ENCODE measurements around the gene CXCR6. TPM values are rescaled to one million over a fixed set of nuclear protein-coding genes. Genes with fewer than 3 reads are reported as not detected.

Gene CXCR6
- polyA plus RNA-seq, 1 donor from 2014 or later = not detected

DNA sequence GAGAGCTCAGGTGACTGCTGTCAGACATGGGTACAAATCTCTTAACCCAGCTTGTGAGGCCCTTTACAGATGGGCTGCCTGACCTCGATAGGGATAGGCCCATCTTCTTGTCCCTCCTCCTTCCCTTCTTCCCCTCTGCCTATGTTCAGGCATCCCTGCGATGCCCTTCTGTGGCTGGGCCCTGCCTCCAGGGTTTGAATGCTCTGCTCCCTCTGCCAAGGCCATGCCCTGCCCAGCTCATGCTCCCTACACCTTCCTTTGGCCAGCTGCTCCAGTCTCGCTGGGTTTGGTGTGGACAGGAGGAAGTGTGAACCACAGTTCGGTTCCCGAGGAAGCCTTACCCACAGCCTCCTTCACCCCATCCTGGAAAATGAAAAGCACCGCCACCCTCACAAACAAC lies 48.1 kb downstream of the CXCR6 start:
- Histone ChIP-seq H3K4me2 (ENCODE audit: low read length) (no peak overlapping the region), H3F3A (ENCODE audit: insufficient read depth, low read length, poor library complexity, severe bottlenecking) (no peaks in the 10 kb centered on the region), H3K9me3 (ENCODE audit: low read length) (no peaks in the 10 kb centered on the region), H3K36me3 (ENCODE audit: insufficient read depth, low read length) (no peaks in the 10 kb centered on the region), H3K27ac (ENCODE audit: low read length) (no peak overlapping the region), H3K9ac (ENCODE audit: low read length) (no peak overlapping the region), H3K27me3 (ENCODE audit: insufficient read depth, low read depth, low read length) (no peaks in the 10 kb centered on the region), H4K20me1 (ENCODE audit: insufficient read depth) (no peaks in the 10 kb centered on the region), H3K4me3 (ENCODE audit: low read length) (no peak overlapping the region), H2AFZ (ENCODE audit: low read depth, low read length) (no peak overlapping the region), H3K9me2 (ENCODE audit: insufficient read depth, low read length) (no peaks in the 10 kb centered on the region), H3K79me2 (replicated peaks; ENCODE audit: insufficient read depth, low read length) (no peaks in the 10 kb centered on the region)
- no peak for TF ChIP-seq MXI1 (conservative IDR thresholded peaks at IDR 0.05; ENCODE audit: poor library complexity, severe bottlenecking)
- no peak for TF ChIP-seq RAD21 (conservative IDR thresholded peaks at IDR 0.05)
- no peak for TF ChIP-seq POLR2AphosphoS5 (IDR thresholded peaks at IDR 0.05)
- no peak for TF ChIP-seq REST (IDR thresholded peaks at IDR 0.05; ENCODE audit: borderline replicate concordance)
- TF ChIP-seq SMC3 (conservative IDR thresholded peaks at IDR 0.05; ENCODE audit: poor library complexity) = no peak
- no peak for TF ChIP-seq EZH2 (IDR thresholded peaks at IDR 0.05; ENCODE audit: borderline replicate concordance, insufficient read depth, low read length, poor library complexity, severe bottlenecking)
- no peak for TF ChIP-seq EP300 (conservative IDR thresholded peaks at IDR 0.05; ENCODE audit: poor library complexity, severe bottlenecking)
- TF ChIP-seq, protein P1, sequence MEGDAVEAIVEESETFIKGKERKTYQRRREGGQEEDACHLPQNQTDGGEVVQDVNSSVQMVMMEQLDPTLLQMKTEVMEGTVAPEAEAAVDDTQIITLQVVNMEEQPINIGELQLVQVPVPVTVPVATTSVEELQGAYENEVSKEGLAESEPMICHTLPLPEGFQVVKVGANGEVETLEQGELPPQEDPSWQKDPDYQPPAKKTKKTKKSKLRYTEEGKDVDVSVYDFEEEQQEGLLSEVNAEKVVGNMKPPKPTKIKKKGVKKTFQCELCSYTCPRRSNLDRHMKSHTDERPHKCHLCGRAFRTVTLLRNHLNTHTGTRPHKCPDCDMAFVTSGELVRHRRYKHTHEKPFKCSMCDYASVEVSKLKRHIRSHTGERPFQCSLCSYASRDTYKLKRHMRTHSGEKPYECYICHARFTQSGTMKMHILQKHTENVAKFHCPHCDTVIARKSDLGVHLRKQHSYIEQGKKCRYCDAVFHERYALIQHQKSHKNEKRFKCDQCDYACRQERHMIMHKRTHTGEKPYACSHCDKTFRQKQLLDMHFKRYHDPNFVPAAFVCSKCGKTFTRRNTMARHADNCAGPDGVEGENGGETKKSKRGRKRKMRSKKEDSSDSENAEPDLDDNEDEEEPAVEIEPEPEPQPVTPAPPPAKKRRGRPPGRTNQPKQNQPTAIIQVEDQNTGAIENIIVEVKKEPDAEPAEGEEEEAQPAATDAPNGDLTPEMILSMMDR (IDR thresholded peaks at IDR 0.05; ENCODE audit: poor library complexity, severe bottlenecking) = no peak
- no peak for TF ChIP-seq TAF1 (IDR thresholded peaks at IDR 0.05; ENCODE audit: low read depth)

GRCh38 chr3:45992133-45992729 lies 49.0 kb downstream of the CXCR6 start:
- H3K27ac ChIP-seq (ENCODE audit: low read length) = no peak overlapping the region
- no peak overlapping the region for H3K4me2 ChIP-seq (ENCODE audit: low read length)
- H3K79me2 ChIP-seq (replicated peaks; ENCODE audit: insufficient read depth, low read length) = no peaks in the 10 kb centered on the region
- no peak overlapping the region for H2AFZ ChIP-seq (ENCODE audit: low read depth, low read length)
- no peaks in the 10 kb centered on the region for H3F3A ChIP-seq (ENCODE audit: insufficient read depth, low read length, poor library complexity, severe bottlenecking)
- H3K27me3 ChIP-seq (ENCODE audit: insufficient read depth, low read depth, low read length) = no peaks in the 10 kb centered on the region
- H4K20me1 ChIP-seq (ENCODE audit: insufficient read depth) = no peaks in the 10 kb centered on the region
- no peak overlapping the region for H3K9ac ChIP-seq (ENCODE audit: low read length)
- H3K4me3 ChIP-seq (ENCODE audit: low read length) = no peak overlapping the region
- no peaks in the 10 kb centered on the region for H3K9me2 ChIP-seq (ENCODE audit: insufficient read depth, low read length)
- TF ChIP-seq TAF1 (IDR thresholded peaks at IDR 0.05; ENCODE audit: low read depth) (no peak), REST (IDR thresholded peaks at IDR 0.05; ENCODE audit: borderline replicate concordance) (no peak), POLR2AphosphoS5 (IDR thresholded peaks at IDR 0.05) (no peak), EZH2 (IDR thresholded peaks at IDR 0.05; ENCODE audit: borderline replicate concordance, insufficient read depth, low read length, poor library complexity, severe bottlenecking) (no peak), MXI1 (conservative IDR thresholded peaks at IDR 0.05; ENCODE audit: poor library complexity, severe bottlenecking) (no peak), SMC3 (conservative IDR thresholded peaks at IDR 0.05; ENCODE audit: poor library complexity) (no peak), RAD21 (conservative IDR thresholded peaks at IDR 0.05) (no peak), EP300 (conservative IDR thresholded peaks at IDR 0.05; ENCODE audit: poor library complexity, severe bottlenecking) (no peak)
- TF ChIP-seq, protein P1 (IDR thresholded peaks at IDR 0.05; ENCODE audit: poor library complexity, severe bottlenecking) = no peak
- H3K36me3 ChIP-seq (ENCODE audit: insufficient read depth, low read length) = no peaks in the 10 kb centered on the region
- no peaks in the 10 kb centered on the region for H3K9me3 ChIP-seq (ENCODE audit: low read length)

Data from neural cell (in vitro differentiated cells).